NOMO-1 treated with dmso at 0.1 percent for 144 hours (cell line): ENCODE measurements around the gene PIGS.
A peak's percentile ranks its signal among the peaks of the same experiment; 100 is the strongest.
"Not testable (repeated sequence)": the region's sequence is repeated elsewhere in the genome, so short reads cannot be mapped to it uniquely, and the experiment has no call there.

Experiments used
- DNase-seq: peaks from one replicate; lab custom pipeline; 2025; ENCODE audit not compliant: unreplicated experiment; lab: John Stamatoyannopoulos, UW

The PIGS gene

DNA sequence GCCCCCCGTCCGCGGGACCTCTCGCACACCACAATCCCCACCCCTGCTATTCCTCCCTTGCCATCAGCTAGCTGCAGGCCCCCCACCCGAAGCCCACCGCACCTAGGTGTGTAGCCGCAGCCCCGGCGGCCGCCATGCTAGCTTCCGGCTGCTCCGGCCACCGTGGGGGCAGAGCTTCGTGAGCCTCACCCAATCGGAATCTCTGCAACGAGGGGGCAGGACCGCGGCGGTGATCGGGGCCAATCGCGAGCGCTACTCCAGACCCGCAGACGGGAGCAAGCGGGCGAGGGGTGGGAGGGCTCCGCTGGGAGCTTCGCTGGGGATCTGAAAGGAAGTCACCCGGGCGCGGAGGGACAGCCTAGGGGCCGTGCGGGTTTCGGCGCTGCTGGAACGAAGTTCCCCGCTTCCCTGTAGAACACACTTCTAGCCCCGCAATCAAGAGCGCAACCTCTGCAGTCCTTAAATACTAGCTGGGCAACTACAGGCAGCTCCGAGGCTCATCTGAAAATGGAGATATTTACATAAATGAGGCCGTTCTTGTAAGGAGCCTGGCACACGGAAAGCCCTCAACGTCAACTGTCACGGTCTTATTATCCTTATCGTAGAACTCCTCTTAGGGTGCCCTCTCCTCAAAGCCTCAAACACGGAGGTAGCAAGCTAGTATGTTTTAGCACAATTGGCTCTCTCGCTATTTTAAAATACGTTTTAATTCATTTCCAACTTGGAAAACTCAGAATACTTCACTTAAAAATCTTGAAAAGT, at the start of gene PIGS:
TSS of gene PIGS (minus strand) at position 164 of the 762 bp plus-strand sequence. CDS start at position 136, 28 bp downstream.
- peak; percentile 96 for DNase-seq

DNA sequence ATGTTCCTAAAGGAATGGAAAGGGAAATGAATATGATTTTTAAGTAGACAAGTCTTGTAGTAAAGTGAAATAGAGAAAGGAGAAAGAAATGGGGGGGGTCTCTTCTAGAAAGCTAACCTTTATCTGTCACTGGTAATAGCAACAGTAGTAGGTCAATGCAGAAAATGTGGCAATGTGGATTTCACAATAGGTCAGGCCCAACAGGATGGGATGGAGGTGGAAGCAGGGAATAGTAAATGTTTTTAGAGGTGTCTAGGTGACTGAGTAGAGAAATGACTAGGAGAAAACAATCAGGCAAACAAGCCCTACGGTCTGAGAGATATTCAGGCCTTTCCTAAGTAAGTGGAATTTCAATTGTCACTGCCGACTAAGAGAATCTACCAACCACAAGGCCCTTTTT, 48.7 kb upstream of the PIGS start:
- DNase-seq: no peak

DNA sequence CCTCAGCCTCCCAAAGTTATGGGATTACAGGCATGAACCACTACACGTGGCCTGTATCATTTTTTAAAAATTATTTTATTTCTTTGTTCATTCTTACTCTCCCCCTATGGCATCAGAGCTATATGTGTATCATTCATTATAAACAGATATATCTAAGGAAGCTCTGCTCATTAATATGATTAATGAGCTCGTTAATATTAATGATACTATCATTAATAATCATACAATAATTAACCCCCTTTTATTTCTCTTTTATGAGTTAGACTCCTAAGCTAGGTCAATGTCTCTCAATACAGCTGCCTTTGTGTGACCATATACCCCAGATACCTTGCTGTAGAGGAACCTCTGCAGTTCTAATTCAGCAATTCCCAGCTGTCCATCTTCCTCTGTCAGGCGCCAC, 47.1 kb upstream of the PIGS start:
- no peak for DNase-seq

DNA sequence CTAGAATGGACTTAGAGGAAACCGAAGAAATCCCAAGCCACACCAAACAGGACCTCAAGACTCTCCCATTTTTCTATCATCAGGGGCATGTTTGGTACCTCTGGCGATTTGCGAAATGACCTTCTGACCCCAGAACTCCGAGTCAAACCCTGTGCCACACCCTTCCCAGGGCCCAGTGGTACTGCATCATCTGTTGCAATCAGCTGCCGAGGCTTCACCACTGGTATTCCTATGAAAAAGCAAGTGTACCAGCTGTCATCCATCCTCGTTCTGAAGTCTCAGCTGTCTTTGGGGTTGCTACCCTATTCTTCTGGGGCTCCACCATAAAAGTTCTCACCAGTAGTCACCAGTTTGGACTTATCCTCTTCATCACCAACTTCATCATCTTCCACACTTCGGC, 45.0 kb upstream of the PIGS start:
- no peak for DNase-seq

DNA sequence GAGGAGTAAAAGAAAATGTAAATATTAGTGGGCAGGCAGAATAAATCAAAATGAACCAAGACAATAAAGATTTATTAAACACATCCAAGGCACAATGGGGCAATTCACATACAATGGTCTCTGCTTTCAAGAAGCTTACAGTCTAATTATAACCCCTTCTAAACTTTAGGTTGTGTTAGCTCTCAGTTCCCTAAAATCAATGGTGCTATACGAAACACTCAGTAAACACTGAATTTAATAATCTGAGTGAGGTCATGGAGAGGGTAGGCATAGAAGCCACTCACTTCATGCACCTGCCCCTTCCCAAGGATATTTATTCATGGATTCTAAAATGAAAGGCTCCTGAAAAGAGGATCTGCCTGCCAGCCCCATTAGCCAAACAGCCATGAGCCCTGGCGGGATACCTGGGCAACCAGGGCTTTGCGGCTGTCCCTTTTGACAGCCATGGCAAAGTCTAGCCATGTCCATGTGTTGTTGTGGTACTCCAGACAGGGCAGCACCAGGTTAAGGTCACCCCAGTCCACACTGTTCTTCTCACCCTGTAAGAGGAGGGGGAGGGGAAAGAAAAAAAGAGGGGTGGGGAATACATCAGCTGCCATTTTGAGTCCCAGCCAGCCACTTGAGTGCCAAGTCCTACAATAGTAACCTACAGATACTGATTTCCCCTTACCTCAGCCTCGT, 44.1 kb upstream of the PIGS start:
- DNase-seq: no peak

DNA sequence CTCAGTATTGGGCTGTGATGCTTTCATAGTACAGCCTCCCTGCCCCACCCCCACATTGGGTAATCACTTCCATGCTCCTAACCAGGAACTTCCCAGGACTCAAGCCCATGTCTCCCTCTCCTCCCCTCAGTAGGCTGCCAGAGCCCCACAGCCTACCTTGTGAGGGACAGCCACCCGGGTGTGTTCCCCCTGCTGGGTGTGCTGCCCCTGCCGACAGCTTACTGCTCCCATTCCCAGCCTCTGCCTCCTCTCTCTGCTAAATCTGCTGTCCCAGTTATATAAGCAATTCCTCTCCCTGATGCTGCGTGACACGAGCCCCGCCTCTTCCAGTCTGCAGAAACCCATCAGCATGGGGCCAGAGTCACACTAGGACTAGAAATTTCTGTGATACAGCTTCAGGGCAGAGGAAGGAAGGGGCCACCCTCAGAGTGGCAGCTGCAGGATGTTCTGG, 42.6 kb upstream of the PIGS start, which contains the start of gene RSKR:
TSS of gene RSKR (minus strand) at position 255 of the 451 bp plus-strand sequence. CDS start at position 231, 24 bp downstream.
- no peak for DNase-seq

DNA sequence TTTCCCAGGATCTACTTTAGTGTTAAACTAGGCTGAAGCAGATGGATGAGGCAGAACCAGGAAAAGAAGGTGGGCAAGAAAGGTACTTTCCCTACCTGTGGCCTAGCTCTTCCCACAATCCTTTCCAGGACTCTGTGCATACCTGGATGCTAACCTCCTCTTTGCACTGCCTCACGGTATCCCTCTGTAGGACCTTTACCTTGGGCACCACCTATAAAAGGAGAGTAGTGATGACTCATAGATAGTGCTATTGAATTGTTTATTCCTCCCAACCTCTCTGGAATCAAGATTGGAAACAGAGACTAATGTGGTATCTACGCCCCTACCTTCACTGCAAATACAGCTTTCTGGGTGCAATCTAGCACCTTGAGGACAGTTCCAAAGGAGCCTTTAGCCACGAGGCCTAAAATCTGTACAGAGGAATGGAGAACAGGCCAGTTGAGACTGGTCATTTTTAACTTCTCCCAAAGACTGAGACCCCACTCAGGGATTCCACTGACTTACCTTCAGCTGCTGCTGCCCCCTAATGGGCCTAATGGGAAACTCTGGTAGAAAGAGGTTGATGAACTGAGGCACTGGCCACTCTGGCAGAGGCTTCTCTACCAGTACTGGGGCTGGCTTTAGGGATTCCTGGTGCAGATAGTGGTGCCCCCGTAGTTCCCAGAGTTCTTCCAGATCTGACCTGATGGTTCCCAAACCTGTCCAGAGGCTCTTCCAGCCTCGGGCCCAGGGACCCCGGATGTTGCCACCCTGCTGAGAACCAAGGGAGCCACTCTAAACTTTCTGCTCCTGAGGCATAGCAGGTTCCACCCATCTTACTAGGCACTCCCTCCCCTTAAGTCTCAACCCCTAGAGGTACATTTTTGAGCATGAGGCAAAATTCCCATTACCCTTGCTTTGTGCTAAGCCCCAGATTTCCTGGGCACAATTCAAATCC, 41.9 kb upstream of the PIGS start:
- DNase-seq: no peak

DNA sequence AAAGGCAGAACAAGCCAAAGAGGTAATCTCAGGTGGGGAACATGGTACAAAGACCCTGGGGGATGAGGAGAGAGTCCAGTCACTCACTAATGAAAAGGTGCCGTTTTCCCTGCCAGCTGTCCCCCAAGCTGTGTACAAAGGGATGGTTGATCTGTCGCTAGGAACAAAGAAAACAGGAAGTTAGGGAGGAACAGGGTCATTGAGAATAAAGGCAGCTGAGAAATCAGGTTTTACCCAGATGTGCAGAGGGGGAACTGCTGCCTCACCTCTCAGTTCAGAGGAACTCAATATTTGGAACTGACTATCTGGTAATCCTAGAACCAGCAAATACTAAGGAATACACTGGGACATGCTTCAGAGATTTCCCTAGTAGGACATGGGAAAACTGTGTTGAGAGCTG, 41.2 kb upstream of the PIGS start:
- DNase-seq: no peak

DNA sequence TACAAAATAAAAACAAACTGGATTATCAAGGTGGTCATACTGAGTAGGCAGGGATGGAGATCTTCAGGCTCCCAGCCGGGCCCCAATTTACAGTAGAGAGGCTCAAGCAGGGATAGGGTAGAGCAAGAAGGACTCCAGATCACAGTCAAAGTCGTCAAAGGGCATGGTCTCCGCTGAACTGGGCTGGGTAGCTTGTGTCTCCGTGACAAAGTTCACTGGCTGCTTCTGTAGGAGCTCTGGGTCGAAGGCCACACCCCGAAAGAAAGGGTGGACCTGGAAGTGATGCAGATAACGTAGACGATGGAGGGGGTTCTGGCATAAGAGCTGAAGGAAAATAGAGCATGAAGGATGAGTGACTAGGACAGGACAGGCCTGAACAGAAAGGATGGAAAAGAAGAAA, 39.1 kb upstream of the PIGS start:
- no peak for DNase-seq

DNA sequence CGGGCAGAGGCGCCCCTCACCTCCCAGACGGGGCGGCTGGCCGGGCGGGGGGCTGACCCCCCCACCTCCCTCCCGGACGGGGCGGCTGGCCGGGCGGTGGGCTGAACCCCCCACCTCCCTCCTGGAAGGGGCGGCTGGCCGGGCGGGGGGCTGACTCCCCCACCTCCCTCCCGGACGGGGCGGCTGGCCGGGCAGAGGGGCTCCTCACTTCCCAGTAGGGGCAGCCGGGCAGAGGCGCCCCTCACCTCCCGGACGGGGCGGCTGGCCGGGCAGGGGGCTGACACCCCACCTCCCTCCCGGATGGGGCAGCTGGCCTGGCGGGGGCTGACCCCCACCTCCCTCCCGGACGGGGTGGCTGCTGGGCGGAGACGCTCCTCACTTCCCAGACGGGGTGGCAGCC, 32.7 kb upstream of the PIGS start:
- DNase-seq: not testable (repeated sequence)

DNA sequence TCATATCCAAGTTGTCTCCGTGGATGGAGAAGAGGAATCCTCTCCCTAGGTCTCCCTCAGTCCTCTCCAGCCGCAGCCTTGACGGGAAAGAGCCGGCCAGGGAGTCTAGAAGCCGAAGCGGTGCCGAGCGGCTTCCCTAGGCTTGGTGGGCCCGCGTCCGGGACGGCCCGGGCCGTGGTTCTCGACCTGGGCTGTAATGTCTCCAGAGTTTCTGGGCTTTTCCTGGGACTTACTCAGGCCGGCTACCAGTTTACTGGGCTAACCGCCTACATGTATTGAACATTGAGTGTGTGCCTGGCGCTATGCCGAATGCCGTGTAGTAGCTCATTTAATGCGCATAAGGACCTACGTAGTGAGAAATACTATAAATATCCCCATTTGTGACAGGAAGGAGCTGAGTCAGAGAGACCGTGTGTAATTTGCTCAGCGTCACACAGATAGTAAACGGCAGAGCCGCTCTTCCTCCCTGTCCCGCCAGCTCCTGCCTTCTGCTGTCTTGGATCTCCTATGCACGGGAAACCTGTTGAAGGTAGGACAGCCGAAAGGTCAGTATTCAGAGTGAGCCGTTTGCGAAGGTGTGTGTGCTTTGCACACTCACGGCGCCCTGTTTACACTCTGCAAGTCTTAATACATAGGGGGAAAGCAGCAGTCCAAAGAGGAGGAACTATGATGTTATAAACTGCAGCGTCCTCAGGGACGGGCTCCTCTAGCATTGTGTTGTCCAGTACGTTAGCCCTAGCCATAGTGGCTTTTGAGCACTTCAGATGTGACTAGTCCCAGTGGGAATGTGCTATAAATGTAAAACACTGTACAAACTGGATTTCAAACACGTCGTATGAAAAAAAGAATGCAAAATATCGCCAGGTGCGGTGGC, 28.2 kb upstream of the PIGS start:
- DNase-seq: peak; percentile 71

DNA sequence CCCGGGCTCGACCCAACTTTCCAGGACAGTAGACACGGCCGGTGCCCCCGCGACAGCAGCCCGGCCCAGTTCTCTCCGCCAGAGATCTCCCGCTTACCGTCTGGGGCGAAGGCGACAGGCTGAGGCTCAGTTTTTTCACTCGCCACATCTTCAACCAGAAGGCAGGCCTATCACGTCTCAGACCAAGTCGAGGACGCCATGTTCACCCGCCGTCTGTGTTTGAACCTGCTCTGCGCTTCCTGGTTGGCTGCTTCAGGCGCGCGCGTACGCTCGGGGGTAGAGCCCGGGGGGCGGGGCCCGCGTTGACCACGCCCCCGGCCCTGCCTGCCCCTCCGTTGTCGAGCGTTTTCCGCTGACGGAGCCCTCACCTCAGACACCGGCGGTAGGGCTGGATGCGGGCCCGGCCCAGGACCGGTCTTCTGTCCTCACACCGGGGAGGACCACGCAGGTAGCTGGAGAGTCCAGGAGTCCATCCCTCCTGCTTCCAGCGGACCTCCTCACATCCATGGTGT, 27.5 kb upstream of the PIGS start, which contains the start of gene SPAG5:
TSS of gene SPAG5 (minus strand) at position 227 of the 512 bp plus-strand sequence. CDS start at position 148, 79 bp downstream.
- peak; percentile 86 for DNase-seq

DNA sequence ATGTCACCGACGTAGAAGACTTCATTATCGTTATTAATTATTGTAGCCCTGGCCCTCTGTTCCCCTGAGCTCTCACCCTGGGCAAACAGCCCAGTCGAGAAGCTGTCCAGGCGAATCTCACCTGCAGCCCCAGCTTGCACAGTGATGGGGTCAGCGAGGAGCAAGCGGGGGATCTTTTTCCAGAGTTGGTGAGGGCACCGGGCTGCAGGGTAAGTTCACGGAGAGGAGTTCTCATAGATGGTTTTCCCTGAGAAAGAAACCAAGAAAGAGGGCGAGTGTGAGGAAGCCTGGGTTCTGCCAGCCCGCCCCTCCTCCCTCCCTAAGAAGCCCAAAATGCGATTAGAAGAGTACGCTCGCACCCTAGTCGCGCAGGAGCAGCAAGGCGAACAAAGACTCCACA, 27.1 kb upstream of the PIGS start:
- DNase-seq: no peak

DNA sequence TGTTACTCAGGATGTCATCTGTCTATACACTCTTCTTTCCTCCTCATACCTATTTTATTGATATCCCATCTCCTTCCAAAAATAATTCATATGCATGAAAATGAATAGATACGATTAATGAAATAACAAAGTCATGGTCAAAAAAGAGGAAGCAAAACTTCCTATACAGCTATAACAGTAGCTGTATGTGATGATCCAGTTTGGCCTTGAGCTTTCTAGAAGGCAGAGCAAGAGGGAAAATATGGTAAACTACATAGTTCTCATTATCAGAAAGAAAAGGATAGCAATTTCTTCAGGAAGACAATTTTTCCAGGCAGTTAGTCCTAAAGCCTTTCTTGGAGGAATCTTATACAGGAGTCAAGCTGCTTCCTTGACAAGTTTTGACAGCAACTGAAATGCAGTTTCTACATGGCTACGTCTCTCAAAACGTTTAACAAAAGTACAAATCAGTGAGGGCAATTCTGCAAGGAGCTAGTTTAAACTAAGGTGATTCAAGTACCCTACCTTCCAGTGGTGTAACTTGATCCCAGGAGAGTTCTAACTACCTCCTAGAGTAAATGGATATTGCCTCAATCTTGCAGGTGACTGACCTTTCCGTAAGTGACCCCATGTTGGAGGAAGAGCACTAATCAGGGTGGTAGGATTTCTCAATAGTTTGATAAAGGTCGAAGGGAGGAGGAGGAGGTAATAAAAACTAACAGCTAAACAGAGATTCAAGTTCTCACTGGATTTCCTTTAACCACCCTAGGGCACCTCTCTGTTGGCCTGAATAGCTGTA, 26.5 kb upstream of the PIGS start:
- DNase-seq: peak; percentile 9

DNA sequence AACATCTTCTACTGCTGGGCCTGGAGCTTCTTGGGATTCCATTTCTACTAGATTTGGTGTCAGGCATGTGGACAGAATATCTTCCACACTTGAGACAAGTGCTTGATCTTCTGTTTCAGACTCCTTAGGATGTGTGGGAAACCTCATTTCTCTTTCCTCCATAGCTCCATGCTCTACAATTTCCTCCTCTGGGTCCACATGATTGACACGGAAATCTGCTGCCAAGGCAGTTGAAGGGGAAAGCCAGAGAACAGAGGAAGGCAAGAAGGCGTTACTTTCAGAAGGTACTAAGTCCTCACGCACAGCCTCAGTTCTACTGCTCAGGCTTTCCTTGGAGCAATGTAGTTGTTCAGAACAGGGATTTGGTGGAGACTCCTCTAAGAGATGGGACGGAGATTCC, 20.9 kb upstream of the PIGS start:
- DNase-seq: no peak

DNA sequence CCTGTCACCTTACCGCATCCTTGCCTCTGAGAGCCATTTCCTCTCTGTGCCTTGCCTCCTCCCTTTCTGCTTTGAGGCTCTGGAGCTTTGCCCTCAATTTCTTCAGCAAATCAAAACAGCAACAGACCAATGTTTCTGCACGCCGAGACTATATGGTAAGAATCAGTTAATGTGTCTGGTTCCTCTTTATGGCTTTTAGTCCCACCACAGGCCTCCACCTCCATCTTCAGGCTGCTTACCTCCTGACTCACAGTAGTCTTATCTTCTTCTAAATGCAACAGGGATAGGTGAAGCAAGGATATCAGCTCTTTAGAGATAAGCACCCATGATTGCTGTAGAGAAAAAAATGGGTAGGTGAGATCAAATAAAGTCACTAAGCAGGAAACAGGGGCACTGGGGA, 14.5 kb upstream of the PIGS start:
- no peak for DNase-seq

DNA sequence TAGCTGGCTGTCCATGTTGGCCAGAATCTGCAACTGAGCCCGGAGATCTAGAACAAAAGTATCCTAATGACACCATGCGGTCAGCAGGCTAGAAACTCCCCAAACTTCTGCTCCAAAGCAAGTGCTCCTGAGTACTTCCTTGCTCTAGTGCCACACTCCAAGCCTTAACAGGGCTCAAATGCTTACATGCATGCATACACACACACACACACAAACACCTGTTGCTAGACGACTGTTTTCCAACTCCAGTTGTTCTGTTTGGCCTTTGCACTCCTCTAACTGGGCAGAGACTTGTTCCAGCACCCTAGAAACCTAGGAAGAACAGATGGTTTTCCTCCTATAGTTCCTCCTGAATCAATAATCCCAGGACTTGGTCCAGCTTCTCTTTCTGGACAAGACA, 13.1 kb upstream of the PIGS start:
- no peak for DNase-seq

DNA sequence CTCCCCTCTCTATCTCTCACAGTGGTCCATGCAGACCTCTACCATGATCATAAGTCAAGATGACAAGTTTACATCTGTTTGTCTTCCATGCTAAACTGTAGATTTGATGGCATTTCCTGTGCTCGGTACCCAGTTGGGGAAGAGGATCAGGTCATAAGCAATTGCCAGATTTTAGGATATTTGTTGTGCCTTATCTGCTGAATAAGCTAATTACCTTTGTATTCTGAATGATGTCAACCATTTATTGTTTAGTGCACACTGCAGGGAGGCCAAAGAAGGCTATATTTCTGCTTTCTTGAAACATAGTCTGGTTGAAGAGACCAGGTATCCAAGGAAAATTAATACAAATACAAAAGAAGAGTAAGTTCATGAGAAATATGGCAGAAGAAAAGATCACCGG, 11.2 kb upstream of the PIGS start:
- DNase-seq: no peak

DNA sequence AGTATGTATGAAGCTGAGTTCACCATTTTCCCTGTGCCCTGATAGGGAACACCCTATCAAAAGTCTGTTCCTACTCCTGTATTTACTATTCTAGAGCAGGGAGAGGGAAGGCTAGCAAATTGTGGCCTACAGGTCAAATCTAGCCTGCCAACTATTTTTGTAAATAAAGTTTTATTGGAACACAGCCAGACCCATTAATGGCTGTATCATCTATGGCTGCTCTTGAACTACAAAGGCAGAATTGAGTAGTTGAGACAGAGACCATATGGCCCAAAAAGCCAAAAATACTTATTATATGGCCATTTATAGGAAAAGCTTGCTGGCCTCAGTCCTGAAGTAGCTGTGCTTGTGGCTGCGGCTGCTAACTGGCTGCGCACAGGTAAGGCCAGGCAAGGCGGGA, 9.6 kb upstream of the PIGS start:
- DNase-seq: no peak
